ENCODE measurements around the gene PPP2R5D. TPM values are rescaled to one million over a fixed set of nuclear protein-coding genes. Genes with fewer than 3 reads are reported as not detected.
"Not testable (repeated sequence)": the region's sequence is repeated elsewhere in the genome, so short reads cannot be mapped to it uniquely, and the experiment has no call there.

PPP2R5D gene
- total and polyA plus RNA-seq, 4 donors, result 19.0 to 26.8 (median 21.9) TPM

DNA sequence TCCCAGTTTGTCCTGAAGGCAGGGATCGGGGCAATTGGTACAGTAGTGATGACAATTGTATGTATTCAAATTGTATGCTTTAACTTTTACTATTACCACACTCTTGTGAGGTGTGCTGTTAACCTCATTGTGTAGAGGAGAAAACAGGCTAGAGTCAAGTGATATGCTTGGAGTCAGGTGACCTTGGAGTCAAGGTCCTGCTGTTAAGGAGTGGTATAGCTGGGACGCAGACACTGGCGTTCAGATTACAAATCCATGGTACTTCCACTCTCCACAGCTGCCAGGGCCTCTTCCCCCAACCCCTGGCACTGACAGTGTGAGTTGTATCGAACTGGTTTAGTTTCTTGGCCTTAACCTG, 44.6 kb upstream of the PPP2R5D start:
- no peaks in the 10 kb centered on the region for H3K27me3 ChIP-seq (ENCODE audit: control insufficient read depth in 3 of 3, insufficient read depth in 3 of 3, low read length in 2 of 3)
- no peak overlapping the region for H3K4me3 ChIP-seq
- H3K27ac ChIP-seq (ENCODE audit: low read depth in 1 of 2, low read length in 1 of 2), result no peak overlapping the region
- H3K36me3 ChIP-seq (ENCODE audit: control insufficient read depth in 4 of 4, insufficient read depth in 4 of 4, low read length in 4 of 4), result peaks cover 7 to 48% (median 22%) of the 10 kb centered on the region in 4 donors
- DNase-seq, result no peak
- H3K4me1 ChIP-seq (ENCODE audit: control insufficient read depth in 5 of 5, insufficient read depth in 5 of 5, low read length in 5 of 5), result no peaks in the 10 kb centered on the region
- TF ChIP-seq, protein P1, sequence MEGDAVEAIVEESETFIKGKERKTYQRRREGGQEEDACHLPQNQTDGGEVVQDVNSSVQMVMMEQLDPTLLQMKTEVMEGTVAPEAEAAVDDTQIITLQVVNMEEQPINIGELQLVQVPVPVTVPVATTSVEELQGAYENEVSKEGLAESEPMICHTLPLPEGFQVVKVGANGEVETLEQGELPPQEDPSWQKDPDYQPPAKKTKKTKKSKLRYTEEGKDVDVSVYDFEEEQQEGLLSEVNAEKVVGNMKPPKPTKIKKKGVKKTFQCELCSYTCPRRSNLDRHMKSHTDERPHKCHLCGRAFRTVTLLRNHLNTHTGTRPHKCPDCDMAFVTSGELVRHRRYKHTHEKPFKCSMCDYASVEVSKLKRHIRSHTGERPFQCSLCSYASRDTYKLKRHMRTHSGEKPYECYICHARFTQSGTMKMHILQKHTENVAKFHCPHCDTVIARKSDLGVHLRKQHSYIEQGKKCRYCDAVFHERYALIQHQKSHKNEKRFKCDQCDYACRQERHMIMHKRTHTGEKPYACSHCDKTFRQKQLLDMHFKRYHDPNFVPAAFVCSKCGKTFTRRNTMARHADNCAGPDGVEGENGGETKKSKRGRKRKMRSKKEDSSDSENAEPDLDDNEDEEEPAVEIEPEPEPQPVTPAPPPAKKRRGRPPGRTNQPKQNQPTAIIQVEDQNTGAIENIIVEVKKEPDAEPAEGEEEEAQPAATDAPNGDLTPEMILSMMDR (IDR thresholded peaks at IDR 0.05; ENCODE audit: control extremely low read depth, extremely low read depth), result no peak
- no peak overlapping the region for H3K9ac ChIP-seq (ENCODE audit: insufficient read depth in 1 of 2, low read length in 2 of 2)
- no peaks in the 10 kb centered on the region for H3K9me3 ChIP-seq (ENCODE audit: control insufficient read depth in 4 of 4, insufficient read depth in 3 of 4, low read length in 3 of 4)
- WGBS, 2 donors, result 78 to 91% methylated on average over 4 of the region's 4 CpGs
- no peak for ATAC-seq (ENCODE audit: insufficient read depth, low FRiP score)

DNA sequence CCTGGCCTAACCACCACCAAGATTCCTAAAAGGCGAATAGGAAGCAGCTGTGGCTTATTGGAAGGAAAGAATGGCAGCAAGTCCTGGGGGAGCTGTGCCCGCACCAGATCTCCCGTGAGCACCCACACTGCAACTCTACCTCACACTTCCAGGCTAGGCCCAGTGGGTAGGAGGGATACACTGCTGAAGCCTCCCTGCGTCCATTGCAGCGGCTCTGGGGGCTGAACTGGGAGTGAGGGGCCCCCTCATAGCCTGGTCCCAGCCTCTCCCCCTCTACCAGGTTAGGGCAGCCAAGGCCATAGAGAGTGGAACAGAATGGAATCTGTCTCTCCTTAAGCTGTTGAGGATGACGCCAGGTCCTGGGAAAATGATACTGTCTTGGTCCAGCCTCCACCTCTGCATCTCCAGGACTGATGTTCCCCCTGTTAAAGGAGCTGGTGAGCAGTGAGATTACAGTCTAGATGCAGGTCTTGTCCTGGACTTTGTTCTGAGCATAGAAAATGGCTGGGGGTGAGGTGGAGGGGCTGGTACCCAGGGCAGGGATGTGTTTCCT, 43.8 kb upstream of the PPP2R5D start:
- H3K4me3 ChIP-seq, result no peak overlapping the region
- no peaks in the 10 kb centered on the region for H3K27me3 ChIP-seq (ENCODE audit: control insufficient read depth in 3 of 3, insufficient read depth in 3 of 3, low read length in 2 of 3)
- no peaks in the 10 kb centered on the region for H3K9me3 ChIP-seq (ENCODE audit: control insufficient read depth in 4 of 4, insufficient read depth in 3 of 4, low read length in 3 of 4)
- ATAC-seq (ENCODE audit: insufficient read depth, low FRiP score) (no peak), DNase-seq (no peak)
- H3K36me3 ChIP-seq (ENCODE audit: control insufficient read depth in 4 of 4, insufficient read depth in 4 of 4, low read length in 4 of 4), result peaks cover 7 to 44% (median 21%) of the 10 kb centered on the region in 4 donors
- 86 to 99% methylated on average over 6 of the region's 6 CpGs for WGBS, 2 donors
- H3K27ac ChIP-seq (ENCODE audit: low read depth in 1 of 2, low read length in 1 of 2), result no peak overlapping the region
- TF ChIP-seq, protein P1 (IDR thresholded peaks at IDR 0.05; ENCODE audit: control extremely low read depth, extremely low read depth), result no peak
- no peaks in the 10 kb centered on the region for H3K4me1 ChIP-seq (ENCODE audit: control insufficient read depth in 5 of 5, insufficient read depth in 5 of 5, low read length in 5 of 5)
- no peak overlapping the region for H3K9ac ChIP-seq (ENCODE audit: insufficient read depth in 1 of 2, low read length in 2 of 2)

DNA sequence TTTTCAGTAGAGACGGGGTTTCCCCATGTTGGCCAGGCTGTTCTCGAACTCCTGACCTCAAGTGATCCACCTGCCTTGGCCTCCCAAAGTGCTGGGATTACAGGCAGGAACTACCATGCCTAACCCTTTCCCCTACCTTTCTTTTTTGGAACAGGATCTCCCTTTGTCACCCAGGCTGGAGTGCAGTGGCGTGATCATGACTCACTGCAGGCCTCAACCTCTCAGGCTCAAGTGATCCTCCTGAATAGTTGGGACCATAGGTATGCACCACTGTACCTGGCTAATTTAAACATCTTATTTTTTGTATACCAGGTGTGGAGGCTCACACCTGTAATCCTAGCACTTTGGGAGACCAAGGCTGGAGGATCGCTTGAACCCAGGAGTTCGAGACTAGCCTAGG, 43.0 kb upstream of the PPP2R5D start:
- not testable (repeated sequence) for H3K27me3 ChIP-seq (ENCODE audit: control insufficient read depth in 3 of 3, insufficient read depth in 3 of 3, low read length in 2 of 3); H3K4me3 ChIP-seq; H3K9ac ChIP-seq (ENCODE audit: insufficient read depth in 1 of 2, low read length in 2 of 2); DNase-seq; H3K9me3 ChIP-seq (ENCODE audit: control insufficient read depth in 4 of 4, insufficient read depth in 3 of 4, low read length in 3 of 4); H3K27ac ChIP-seq (ENCODE audit: low read depth in 1 of 2, low read length in 1 of 2); H3K4me1 ChIP-seq (ENCODE audit: control insufficient read depth in 5 of 5, insufficient read depth in 5 of 5, low read length in 5 of 5)
- ATAC-seq (ENCODE audit: insufficient read depth, low FRiP score), result peak; percentile 16
- 95 to 96% methylated on average over 5 of the region's 5 CpGs for WGBS, 2 donors
- H3K36me3 ChIP-seq (ENCODE audit: control insufficient read depth in 4 of 4, insufficient read depth in 4 of 4, low read length in 4 of 4), result peaks cover 3 to 38% (median 20%) of the 10 kb centered on the region in 4 donors

DNA sequence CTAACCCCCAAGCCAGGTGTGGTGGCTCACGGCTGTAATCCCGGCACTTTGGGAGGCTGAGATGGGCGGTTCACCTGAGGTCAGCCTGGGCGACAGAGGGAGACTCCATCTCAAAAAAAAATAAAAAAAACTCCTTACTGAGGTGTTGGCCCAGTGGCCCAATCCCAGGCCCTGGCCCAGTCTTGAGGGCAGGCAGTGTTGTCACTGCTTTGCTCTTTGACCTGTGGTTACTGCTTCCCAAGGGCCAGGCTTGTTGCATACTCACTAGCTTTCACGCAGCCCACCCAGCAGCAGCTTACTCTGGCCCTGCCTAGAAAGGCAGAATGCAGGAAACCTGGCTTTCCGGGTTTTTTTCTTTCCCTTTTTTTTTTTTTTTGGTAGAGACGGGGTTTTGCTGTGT, 41.9 kb upstream of the PPP2R5D start:
- H3K27me3 ChIP-seq (ENCODE audit: control insufficient read depth in 3 of 3, insufficient read depth in 3 of 3, low read length in 2 of 3), result no peaks in the 10 kb centered on the region
- no peak overlapping the region for H3K27ac ChIP-seq (ENCODE audit: low read depth in 1 of 2, low read length in 1 of 2)
- ATAC-seq (ENCODE audit: insufficient read depth, low FRiP score) (no peak), DNase-seq (no peak)
- peaks cover 3 to 35% (median 15%) of the 10 kb centered on the region in 4 donors for H3K36me3 ChIP-seq (ENCODE audit: control insufficient read depth in 4 of 4, insufficient read depth in 4 of 4, low read length in 4 of 4)
- 84 to 85% methylated on average over 7 of the region's 7 CpGs for WGBS, 2 donors
- H3K4me3 ChIP-seq, result no peak overlapping the region
- TF ChIP-seq, protein P1 (IDR thresholded peaks at IDR 0.05; ENCODE audit: control extremely low read depth, extremely low read depth), result no peak
- no peak overlapping the region for H3K9ac ChIP-seq (ENCODE audit: insufficient read depth in 1 of 2, low read length in 2 of 2)
- no peaks in the 10 kb centered on the region for H3K4me1 ChIP-seq (ENCODE audit: control insufficient read depth in 5 of 5, insufficient read depth in 5 of 5, low read length in 5 of 5)
- no peaks in the 10 kb centered on the region for H3K9me3 ChIP-seq (ENCODE audit: control insufficient read depth in 4 of 4, insufficient read depth in 3 of 4, low read length in 3 of 4)

Measured in lung (tissue), 12 donors.